ENCODE data around the gene ANKRD12.

GRCh38 chr18:9136315-9137155 is at the start of gene ANKRD12:
- TF ChIP-seq POLR2A (IDR thresholded peaks at IDR 0.05): peak in 1 of 2 donors; percentile 85
- no peak for TF ChIP-seq CTCF (IDR thresholded peaks at IDR 0.05)
- TF ChIP-seq POLR2AphosphoS5 (IDR thresholded peaks at IDR 0.05; ENCODE audit: insufficient read depth in 1 of 2, low read depth in 1 of 2): peak; percentile 83 to 97
